GM23338 (cell line): ENCODE measurements around the gene FAM20C. TPM values are rescaled to one million over a fixed set of nuclear protein-coding genes. Genes with fewer than 3 reads are reported as not detected.

Experiments
- ATAC-seq: fragments of 200-7000 bp; cut with Tn5 transposase; 3 replicates; pipeline ENCODE4 v1.9.1; 2020
- DNase-seq: peaks from one replicate; pipeline ENCODE4 v3.0.0-alpha.2; 2015; ENCODE audit warnings: low spot score
- H2AFZ ChIP-seq: fragments of 200-600 bp; sonication (generic); 2 replicates; pipeline ENCODE4 v1.8.0; 2016; ENCODE audit warnings: antibody characterized with exemption, mild to moderate bottlenecking, moderate library complexity
- H3F3A ChIP-seq: fragments of 200-600 bp; sonication (generic); replicated peaks from 2 replicates; pipeline ENCODE4 v1.8.0; 2017; ENCODE audit warnings: antibody characterized with exemption, mixed run types, low read depth
- H3K27ac ChIP-seq: fragments of 200-600 bp; sonication (generic); 2 replicates; pipeline ENCODE4 v1.6.1; 2016; ENCODE audit warnings: low read depth
- H3K27me3 ChIP-seq: fragments of 200-600 bp; sonication (generic); 2 replicates; pipeline ENCODE4 v1.8.0; 2016; ENCODE audit warnings: mild to moderate bottlenecking, mixed run types, moderate library complexity; ENCODE audit not compliant: insufficient read depth
- H3K36me3 ChIP-seq: fragments of 200-600 bp; sonication (generic); 2 replicates; pipeline ENCODE4 v1.8.0; 2016; ENCODE audit warnings: mild to moderate bottlenecking; ENCODE audit not compliant: insufficient read depth
- H3K4me1 ChIP-seq: fragments of 200-600 bp; sonication (generic); 2 replicates; pipeline ENCODE4 v1.8.0; 2016; ENCODE audit warnings: mild to moderate bottlenecking, moderate library complexity; ENCODE audit not compliant: insufficient read depth
- H3K4me2 ChIP-seq: fragments of 200-600 bp; sonication (generic); 2 replicates; pipeline ENCODE4 v1.7.1; 2017; ENCODE audit warnings: mixed run types
- H3K4me3 ChIP-seq: fragments of 200-600 bp; sonication (generic); 2 replicates; pipeline ENCODE4 v1.6.1; 2016; ENCODE audit warnings: mixed run types
- H3K79me2 ChIP-seq: fragments of 200-600 bp; sonication (generic); replicated peaks from 2 replicates; pipeline ENCODE4 v1.8.0; 2017; ENCODE audit warnings: mild to moderate bottlenecking; ENCODE audit not compliant: insufficient read depth
- H3K9me2 ChIP-seq: fragments of 200-600 bp; sonication (generic); 2 replicates; pipeline ENCODE4 v1.8.0; 2017; ENCODE audit not compliant: insufficient read depth
- H4K20me1 ChIP-seq: fragments of 200-600 bp; sonication (generic); replicated peaks from 2 replicates; pipeline ENCODE4 v1.8.0; 2017; ENCODE audit warnings: mild to moderate bottlenecking; ENCODE audit not compliant: insufficient read depth
- H3K27ac Mint-ChIP-seq: 2 replicates; pipeline ENCODE4 v1.8.0; 2020; ENCODE audit warnings: inconsistent platforms, mild to moderate bottlenecking, moderate library complexity, mixed read lengths
- H3K27me3 Mint-ChIP-seq: 3 replicates; pipeline ENCODE4 v1.8.0; 2022; ENCODE audit warnings: low read depth, mild to moderate bottlenecking, moderate library complexity, mixed read lengths, inconsistent platforms; ENCODE audit not compliant: insufficient read depth, poor library complexity
- H3K36me3 Mint-ChIP-seq: 3 replicates; pipeline ENCODE4 v1.8.0; 2021; ENCODE audit warnings: low read depth, mild to moderate bottlenecking, inconsistent platforms, moderate library complexity, mixed read lengths
- H3K4me1 Mint-ChIP-seq: 3 replicates; pipeline ENCODE4 v1.8.0; 2020; ENCODE audit warnings: mild to moderate bottlenecking, inconsistent platforms, mixed read lengths
- H3K4me3 Mint-ChIP-seq: 3 replicates; pipeline ENCODE4 v1.8.0; 2021; ENCODE audit warnings: moderate library complexity, mild to moderate bottlenecking, inconsistent platforms, mixed read lengths
- H3K9me3 Mint-ChIP-seq: 3 replicates; pipeline ENCODE4 v1.8.0; 2020; ENCODE audit warnings: moderate library complexity, mild to moderate bottlenecking, inconsistent platforms, mixed read lengths
- CREB1 ChIP-seq: fragments of 250-450 bp; sonication (Bioruptor Pico); IDR thresholded peaks from 2 replicates; pipeline ENCODE4 v1.5.0; 2020; ENCODE audit warnings: low read depth, mild to moderate bottlenecking, moderate library complexity
- EZH2 ChIP-seq: fragments of 200-600 bp; sonication (generic); IDR thresholded peaks from one replicate; pipeline ENCODE4 v1.8.0; 2017; ENCODE audit warnings: antibody characterized with exemption, mild to moderate bottlenecking, low read depth; ENCODE audit not compliant: unreplicated experiment
- EZH2phosphoT487 ChIP-seq: fragments of 200-600 bp; sonication (generic); IDR thresholded peaks from one replicate; pipeline ENCODE4 v1.8.1; 2018; ENCODE audit warnings: antibody characterized with exemption; ENCODE audit not compliant: unreplicated experiment
- JUNB ChIP-seq: IDR thresholded peaks from one replicate; pipeline ENCODE4 v1.6.1; 2016; ENCODE audit warnings: antibody characterized with exemption; ENCODE audit not compliant: unreplicated experiment
- NANOG ChIP-seq: IDR thresholded peaks from 2 replicates; pipeline ENCODE4 v1.6.1; 2016; ENCODE audit warnings: antibody characterized with exemption, borderline replicate concordance
- POLR2AphosphoS5 ChIP-seq: IDR thresholded peaks from 2 replicates; pipeline ENCODE4 v1.6.1; 2016; ENCODE audit warnings: antibody characterized with exemption, low read depth
- STAT1 ChIP-seq: IDR thresholded peaks from one replicate; pipeline ENCODE4 v1.6.1; 2016; ENCODE audit warnings: antibody characterized with exemption; ENCODE audit not compliant: unreplicated experiment
- ZNF114 ChIP-seq: fragments of 250-450 bp; sonication (Bioruptor Pico); IDR thresholded peaks from 2 replicates; pipeline ENCODE4 v1.5.0; 2020; ENCODE audit warnings: mild to moderate bottlenecking, moderate library complexity
- ZNF331 ChIP-seq: fragments of 250-450 bp; sonication (Bioruptor Pico); IDR thresholded peaks from 2 replicates; pipeline ENCODE4 v1.5.0; 2020; ENCODE audit warnings: low read depth, mild to moderate bottlenecking, moderate library complexity
- polyA plus RNA-seq: library from polyadenylated mRNA; unstranded; fragments of >200 nt; fragmentation: Nextera tagmentation; extraction: Ambion mirVana; gene quantifications from 2 replicates; pipeline ENCODE4 v1.2.1, GENCODE V29; 2016
- total RNA-seq: library from RNA; depleted of rRNA; stranded (reverse); fragments of >200 nt; shearing (Covaris generic); gene quantifications from 2 replicates; pipeline ENCODE4 v1.2.3, GENCODE V29; 2014
- TF ChIP-seq, protein P1 (sequence below): IDR thresholded peaks from 2 replicates; pipeline ENCODE4 v1.6.1; 2016; ENCODE audit warnings: antibody characterized with exemption
- TF ChIP-seq, protein P2 (sequence below): IDR thresholded peaks from one replicate; pipeline ENCODE4 v1.6.1; 2018; ENCODE audit warnings: antibody characterized with exemption; ENCODE audit not compliant: unreplicated experiment
- TF ChIP-seq, protein P3 (sequence below), 2 experiments: fragments of 200-600 bp in 1 of 2; sonication (generic) in 1 of 2; conservative IDR thresholded peaks; 2 replicates each; pipeline versions ENCODE4 v1.5.1 to v1.6.1; 2016 to 2017; ENCODE audit warnings: antibody characterized with exemption in 2 of 2, low read depth in 2 of 2, mild to moderate bottlenecking in 2 of 2, moderate library complexity in 1 of 2

The FAM20C gene
- total and polyA plus RNA-seq, 2 experiments from 2014 or later: 7.6 to 24.8 TPM

DNA sequence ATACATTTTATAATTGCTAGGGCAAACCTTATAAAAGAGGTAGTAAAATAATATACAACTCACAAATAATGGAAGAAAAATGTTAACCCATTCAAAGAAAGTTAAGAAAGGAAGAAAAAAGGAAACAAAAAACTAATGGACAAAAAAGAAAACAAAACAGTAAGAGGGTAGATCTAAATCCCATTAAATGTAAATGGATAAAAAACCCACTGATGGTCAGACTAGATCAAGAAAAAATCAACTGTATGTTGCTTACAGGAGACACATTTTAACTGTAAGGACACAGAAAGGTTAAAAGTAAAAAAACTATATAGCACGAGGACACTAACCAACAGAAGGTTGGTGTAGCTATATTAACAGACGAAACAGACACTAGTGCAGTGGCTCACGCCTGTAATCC, 115.6 kb downstream of the FAM20C start:
- Histone ChIP-seq H3K36me3 (no peaks in the 10 kb centered on the region), H3K4me1 (no peaks in the 10 kb centered on the region)
- TF ChIP-seq, protein P1, sequence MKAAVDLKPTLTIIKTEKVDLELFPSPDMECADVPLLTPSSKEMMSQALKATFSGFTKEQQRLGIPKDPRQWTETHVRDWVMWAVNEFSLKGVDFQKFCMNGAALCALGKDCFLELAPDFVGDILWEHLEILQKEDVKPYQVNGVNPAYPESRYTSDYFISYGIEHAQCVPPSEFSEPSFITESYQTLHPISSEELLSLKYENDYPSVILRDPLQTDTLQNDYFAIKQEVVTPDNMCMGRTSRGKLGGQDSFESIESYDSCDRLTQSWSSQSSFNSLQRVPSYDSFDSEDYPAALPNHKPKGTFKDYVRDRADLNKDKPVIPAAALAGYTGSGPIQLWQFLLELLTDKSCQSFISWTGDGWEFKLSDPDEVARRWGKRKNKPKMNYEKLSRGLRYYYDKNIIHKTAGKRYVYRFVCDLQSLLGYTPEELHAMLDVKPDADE: no peak
- TF ChIP-seq ZNF331 (no peak), EZH2phosphoT487 (no peak)

GRCh38 chr7:309586-310228, 117.3 kb downstream of the FAM20C start:
- Histone ChIP-seq H2AFZ (no peak overlapping the region), H3K4me2 (no peak overlapping the region), H3K4me1 (no peaks in the 10 kb centered on the region), H3F3A (no peaks in the 10 kb centered on the region), H3K27ac (no peak overlapping the region), H4K20me1 (no peaks in the 10 kb centered on the region), H3K4me3 (no peak overlapping the region), H3K36me3 (no peaks in the 10 kb centered on the region), H3K79me2 (no peaks in the 10 kb centered on the region), H3K9me2 (no peaks in the 10 kb centered on the region), H3K27me3 (no peaks in the 10 kb centered on the region)
- Mint-ChIP-seq H3K4me3 (no peak overlapping the region), H3K27me3 (peaks cover 2% of the 10 kb centered on the region), H3K4me1 (no peaks in the 10 kb centered on the region; the same call in 2 of the 3 replicates), H3K36me3 (peaks cover 17% of the 10 kb centered on the region), H3K27ac (no peak overlapping the region), H3K9me3 (peaks cover 47% of the 10 kb centered on the region)
- no peak for ATAC-seq
- no peak for DNase-seq
- TF ChIP-seq, protein P2, sequence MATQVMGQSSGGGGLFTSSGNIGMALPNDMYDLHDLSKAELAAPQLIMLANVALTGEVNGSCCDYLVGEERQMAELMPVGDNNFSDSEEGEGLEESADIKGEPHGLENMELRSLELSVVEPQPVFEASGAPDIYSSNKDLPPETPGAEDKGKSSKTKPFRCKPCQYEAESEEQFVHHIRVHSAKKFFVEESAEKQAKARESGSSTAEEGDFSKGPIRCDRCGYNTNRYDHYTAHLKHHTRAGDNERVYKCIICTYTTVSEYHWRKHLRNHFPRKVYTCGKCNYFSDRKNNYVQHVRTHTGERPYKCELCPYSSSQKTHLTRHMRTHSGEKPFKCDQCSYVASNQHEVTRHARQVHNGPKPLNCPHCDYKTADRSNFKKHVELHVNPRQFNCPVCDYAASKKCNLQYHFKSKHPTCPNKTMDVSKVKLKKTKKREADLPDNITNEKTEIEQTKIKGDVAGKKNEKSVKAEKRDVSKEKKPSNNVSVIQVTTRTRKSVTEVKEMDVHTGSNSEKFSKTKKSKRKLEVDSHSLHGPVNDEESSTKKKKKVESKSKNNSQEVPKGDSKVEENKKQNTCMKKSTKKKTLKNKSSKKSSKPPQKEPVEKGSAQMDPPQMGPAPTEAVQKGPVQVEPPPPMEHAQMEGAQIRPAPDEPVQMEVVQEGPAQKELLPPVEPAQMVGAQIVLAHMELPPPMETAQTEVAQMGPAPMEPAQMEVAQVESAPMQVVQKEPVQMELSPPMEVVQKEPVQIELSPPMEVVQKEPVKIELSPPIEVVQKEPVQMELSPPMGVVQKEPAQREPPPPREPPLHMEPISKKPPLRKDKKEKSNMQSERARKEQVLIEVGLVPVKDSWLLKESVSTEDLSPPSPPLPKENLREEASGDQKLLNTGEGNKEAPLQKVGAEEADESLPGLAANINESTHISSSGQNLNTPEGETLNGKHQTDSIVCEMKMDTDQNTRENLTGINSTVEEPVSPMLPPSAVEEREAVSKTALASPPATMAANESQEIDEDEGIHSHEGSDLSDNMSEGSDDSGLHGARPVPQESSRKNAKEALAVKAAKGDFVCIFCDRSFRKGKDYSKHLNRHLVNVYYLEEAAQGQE: no peak
- TF ChIP-seq STAT1 (no peak), ZNF114 (CRISPR knock-in tag) (no peak), JUNB (no peak), POLR2AphosphoS5 (no peak), CREB1 (CRISPR knock-in tag) (no peak), EZH2phosphoT487 (no peak), EZH2 (no peak), ZNF331 (no peak), NANOG (no peak)
- TF ChIP-seq, protein P3, sequence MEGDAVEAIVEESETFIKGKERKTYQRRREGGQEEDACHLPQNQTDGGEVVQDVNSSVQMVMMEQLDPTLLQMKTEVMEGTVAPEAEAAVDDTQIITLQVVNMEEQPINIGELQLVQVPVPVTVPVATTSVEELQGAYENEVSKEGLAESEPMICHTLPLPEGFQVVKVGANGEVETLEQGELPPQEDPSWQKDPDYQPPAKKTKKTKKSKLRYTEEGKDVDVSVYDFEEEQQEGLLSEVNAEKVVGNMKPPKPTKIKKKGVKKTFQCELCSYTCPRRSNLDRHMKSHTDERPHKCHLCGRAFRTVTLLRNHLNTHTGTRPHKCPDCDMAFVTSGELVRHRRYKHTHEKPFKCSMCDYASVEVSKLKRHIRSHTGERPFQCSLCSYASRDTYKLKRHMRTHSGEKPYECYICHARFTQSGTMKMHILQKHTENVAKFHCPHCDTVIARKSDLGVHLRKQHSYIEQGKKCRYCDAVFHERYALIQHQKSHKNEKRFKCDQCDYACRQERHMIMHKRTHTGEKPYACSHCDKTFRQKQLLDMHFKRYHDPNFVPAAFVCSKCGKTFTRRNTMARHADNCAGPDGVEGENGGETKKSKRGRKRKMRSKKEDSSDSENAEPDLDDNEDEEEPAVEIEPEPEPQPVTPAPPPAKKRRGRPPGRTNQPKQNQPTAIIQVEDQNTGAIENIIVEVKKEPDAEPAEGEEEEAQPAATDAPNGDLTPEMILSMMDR (conservative IDR thresholded peaks at IDR 0.05; ENCODE audit: low read depth in 2 of 2): no peak
- TF ChIP-seq, protein P1: no peak

More for the DNA sequence above, 115.6 kb downstream of the FAM20C start:
- Mint-ChIP-seq H3K9me3 (peaks cover 61% of the 10 kb centered on the region), H3K4me1 (no peaks in the 10 kb centered on the region; the same call in 2 of the 3 replicates), H3K4me3 (no peak overlapping the region), H3K36me3 (peaks cover 25% of the 10 kb centered on the region), H3K27me3 (peaks cover 4% of the 10 kb centered on the region), H3K27ac (no peak overlapping the region)
- Histone ChIP-seq H3K27me3 (no peaks in the 10 kb centered on the region), H3K4me3 (no peak overlapping the region), H3K4me2 (no peak overlapping the region), H3K9me2 (no peaks in the 10 kb centered on the region), H3F3A (no peaks in the 10 kb centered on the region), H3K79me2 (no peaks in the 10 kb centered on the region), H2AFZ (no peak overlapping the region), H3K27ac (no peak overlapping the region), H4K20me1 (no peaks in the 10 kb centered on the region)
- DNase-seq: no peak
- no peak for ATAC-seq
